Ishikawa (cell line): Measurements from ENCODE around the gene UAP1L1.

ENCODE experiments used
- CEBPB ChIP-seq: IDR thresholded peaks from 2 replicates; pipeline ENCODE4 v1.6.1; 2012
- CREB1 ChIP-seq: IDR thresholded peaks from 2 replicates; pipeline ENCODE4 v1.6.1; 2012; ENCODE audit warnings: low read depth
- EGR1 ChIP-seq: IDR thresholded peaks from 2 replicates; pipeline ENCODE4 v1.6.1; 2012
- EP300 ChIP-seq: IDR thresholded peaks from 2 replicates; pipeline ENCODE4 v1.6.1; 2012; ENCODE audit warnings: borderline replicate concordance
- FOXM1 ChIP-seq: IDR thresholded peaks from 2 replicates; pipeline ENCODE4 v1.6.1; 2012; ENCODE audit warnings: low read depth, borderline replicate concordance
- NFIC ChIP-seq: IDR thresholded peaks from 2 replicates; pipeline ENCODE4 v1.6.1; 2012
- RAD21 ChIP-seq: IDR thresholded peaks from 2 replicates; pipeline ENCODE4 v1.6.1; 2012; ENCODE audit warnings: low read depth
- TAF1 ChIP-seq: IDR thresholded peaks from 2 replicates; pipeline ENCODE4 v1.6.1; 2012; ENCODE audit warnings: low read depth, mild to moderate bottlenecking
- TCF12 ChIP-seq: IDR thresholded peaks from 2 replicates; pipeline ENCODE4 v1.6.1; 2012; ENCODE audit warnings: low read depth
- TEAD4 ChIP-seq: IDR thresholded peaks from 2 replicates; pipeline ENCODE4 v1.6.1; 2012
- YY1 ChIP-seq: IDR thresholded peaks from 2 replicates; pipeline ENCODE4 v1.6.1; 2012; ENCODE audit warnings: low read depth
- ZBTB7A ChIP-seq: IDR thresholded peaks from 2 replicates; pipeline ENCODE4 v1.6.1; 2012; ENCODE audit warnings: low read depth
- TF ChIP-seq, protein P1 (sequence below): IDR thresholded peaks from 2 replicates; pipeline ENCODE4 v1.6.1; 2012
- TF ChIP-seq, protein P2 (sequence below): IDR thresholded peaks from 2 replicates; pipeline ENCODE4 v1.6.1; 2012; ENCODE audit warnings: low read depth, mild to moderate bottlenecking
- TF ChIP-seq, protein P3 (sequence below): IDR thresholded peaks from 2 replicates; pipeline ENCODE4 v1.6.1; 2012

Gene UAP1L1

DNA sequence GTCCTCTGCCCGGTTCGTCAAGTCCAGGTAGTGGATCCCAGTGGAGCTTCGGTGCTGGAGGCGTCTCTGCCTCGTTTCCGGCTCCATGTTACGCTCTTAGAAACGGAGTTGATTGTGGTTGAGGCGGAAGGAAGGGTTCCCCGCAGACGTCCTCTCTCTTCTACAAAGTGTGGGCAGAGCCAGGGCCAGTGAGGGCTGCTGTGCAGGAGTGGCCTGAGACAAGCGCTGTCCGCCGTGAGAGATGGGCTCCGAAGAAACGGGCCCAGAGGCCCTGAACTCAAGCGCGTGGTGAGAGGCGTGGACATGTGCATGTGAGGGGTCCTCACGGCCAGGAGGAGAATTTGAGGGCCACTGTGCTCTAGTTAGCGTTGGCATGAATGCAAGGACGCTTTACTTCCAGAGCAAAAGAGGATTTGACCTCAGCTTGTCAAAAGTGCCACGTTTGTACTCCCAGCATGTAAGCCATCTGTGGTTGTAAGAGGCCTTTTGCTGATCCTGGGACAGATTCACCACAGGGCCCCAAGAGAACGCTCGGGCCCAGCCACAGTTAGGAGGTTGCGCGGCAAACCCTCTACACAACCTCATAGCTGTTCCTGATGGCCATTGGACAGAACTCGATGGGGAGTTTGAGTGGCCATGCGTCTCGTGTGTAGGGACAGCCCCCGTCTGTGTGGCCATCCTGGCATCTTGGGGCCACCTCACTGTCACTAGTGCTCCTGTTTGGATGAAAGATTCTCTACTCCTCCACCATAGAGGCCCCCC is 19.6 kb downstream of the UAP1L1 start:
- TF ChIP-seq FOXM1 (no peak), RAD21 (no peak), EGR1 (no peak), CREB1 (no peak), CEBPB (no peak), TCF12 (no peak), EP300 (no peak), TAF1 (no peak)
- TF ChIP-seq, protein P1, sequence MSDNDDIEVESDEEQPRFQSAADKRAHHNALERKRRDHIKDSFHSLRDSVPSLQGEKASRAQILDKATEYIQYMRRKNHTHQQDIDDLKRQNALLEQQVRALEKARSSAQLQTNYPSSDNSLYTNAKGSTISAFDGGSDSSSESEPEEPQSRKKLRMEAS = no peak
- TF ChIP-seq, protein P2, sequence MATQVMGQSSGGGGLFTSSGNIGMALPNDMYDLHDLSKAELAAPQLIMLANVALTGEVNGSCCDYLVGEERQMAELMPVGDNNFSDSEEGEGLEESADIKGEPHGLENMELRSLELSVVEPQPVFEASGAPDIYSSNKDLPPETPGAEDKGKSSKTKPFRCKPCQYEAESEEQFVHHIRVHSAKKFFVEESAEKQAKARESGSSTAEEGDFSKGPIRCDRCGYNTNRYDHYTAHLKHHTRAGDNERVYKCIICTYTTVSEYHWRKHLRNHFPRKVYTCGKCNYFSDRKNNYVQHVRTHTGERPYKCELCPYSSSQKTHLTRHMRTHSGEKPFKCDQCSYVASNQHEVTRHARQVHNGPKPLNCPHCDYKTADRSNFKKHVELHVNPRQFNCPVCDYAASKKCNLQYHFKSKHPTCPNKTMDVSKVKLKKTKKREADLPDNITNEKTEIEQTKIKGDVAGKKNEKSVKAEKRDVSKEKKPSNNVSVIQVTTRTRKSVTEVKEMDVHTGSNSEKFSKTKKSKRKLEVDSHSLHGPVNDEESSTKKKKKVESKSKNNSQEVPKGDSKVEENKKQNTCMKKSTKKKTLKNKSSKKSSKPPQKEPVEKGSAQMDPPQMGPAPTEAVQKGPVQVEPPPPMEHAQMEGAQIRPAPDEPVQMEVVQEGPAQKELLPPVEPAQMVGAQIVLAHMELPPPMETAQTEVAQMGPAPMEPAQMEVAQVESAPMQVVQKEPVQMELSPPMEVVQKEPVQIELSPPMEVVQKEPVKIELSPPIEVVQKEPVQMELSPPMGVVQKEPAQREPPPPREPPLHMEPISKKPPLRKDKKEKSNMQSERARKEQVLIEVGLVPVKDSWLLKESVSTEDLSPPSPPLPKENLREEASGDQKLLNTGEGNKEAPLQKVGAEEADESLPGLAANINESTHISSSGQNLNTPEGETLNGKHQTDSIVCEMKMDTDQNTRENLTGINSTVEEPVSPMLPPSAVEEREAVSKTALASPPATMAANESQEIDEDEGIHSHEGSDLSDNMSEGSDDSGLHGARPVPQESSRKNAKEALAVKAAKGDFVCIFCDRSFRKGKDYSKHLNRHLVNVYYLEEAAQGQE = no peak

DNA sequence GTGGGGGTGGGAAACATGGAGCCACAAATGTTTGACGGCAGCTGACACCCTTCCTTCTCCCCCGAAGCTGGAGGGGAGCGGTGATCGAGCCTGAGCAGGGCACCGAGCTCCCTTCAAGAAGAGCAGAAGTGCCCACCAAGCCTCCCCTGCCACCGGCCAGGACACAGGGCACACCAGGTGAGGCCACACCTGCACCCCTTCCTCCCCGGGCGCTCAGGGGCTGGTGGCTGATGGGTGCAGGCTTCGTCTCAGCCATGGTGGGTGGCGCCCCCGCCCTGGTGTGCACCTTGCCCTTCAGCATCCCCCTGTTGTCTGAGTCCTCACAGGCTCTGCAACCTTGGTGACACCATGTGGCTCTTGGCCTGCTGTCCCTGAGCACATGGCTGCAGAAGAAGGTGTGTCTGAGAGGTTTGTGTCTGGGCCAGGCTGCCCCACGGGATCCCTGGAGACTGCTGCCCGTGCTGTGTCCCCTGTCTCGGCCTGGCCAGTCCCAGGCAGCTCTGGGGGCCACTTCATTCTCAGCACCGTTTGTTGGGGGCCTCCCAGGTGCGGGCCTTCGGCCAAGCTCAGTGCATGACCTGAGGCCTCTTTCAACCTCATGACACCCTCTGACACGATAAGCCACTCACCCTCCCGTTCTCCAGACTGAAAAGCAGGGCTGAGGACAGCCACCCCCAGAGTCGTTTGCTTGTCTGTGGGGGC is 20.6 kb downstream of the UAP1L1 start:
- TF ChIP-seq TEAD4 = no peak
- TF ChIP-seq, protein P3, sequence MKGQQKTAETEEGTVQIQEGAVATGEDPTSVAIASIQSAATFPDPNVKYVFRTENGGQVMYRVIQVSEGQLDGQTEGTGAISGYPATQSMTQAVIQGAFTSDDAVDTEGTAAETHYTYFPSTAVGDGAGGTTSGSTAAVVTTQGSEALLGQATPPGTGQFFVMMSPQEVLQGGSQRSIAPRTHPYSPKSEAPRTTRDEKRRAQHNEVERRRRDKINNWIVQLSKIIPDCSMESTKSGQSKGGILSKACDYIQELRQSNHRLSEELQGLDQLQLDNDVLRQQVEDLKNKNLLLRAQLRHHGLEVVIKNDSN = no peak
- TF ChIP-seq FOXM1 = no peak
- TF ChIP-seq YY1 = no peak
- TF ChIP-seq CEBPB = no peak
- TF ChIP-seq EGR1 = no peak
- TF ChIP-seq, protein P1 = no peak
- TF ChIP-seq CREB1 = no peak
- no peak for TF ChIP-seq RAD21
- TF ChIP-seq ZBTB7A = no peak
- no peak for TF ChIP-seq TCF12
- TF ChIP-seq, protein P2 = no peak
- TF ChIP-seq NFIC = no peak

DNA sequence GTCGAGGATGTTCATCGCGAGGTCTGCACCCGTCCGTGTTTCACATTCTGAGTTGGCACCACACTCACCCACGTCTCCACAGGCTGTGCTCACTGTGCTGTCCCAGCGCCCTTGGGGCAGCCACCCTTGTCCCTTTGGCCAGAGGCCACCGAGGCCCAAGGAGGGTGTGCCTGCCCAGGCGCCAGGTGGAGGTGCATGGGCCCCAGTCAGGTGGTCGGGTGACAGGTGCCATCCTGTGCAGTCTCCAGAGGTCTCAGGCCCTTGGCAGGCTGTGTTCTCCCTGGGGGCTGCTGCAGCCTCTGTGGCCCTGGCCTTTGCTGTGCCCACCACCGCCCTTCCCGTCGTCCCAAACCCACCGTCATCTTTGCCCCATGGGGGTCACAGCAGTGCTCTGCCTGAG is 21.9 kb downstream of the UAP1L1 start:
- TF ChIP-seq CEBPB = no peak
- TF ChIP-seq, protein P1 = no peak
- TF ChIP-seq ZBTB7A = no peak
- no peak for TF ChIP-seq RAD21
- TF ChIP-seq TCF12 = no peak
- TF ChIP-seq TAF1 = no peak
- TF ChIP-seq NFIC = no peak
- TF ChIP-seq YY1 = no peak
- TF ChIP-seq CREB1 = no peak
- TF ChIP-seq, protein P3 = no peak
- no peak for TF ChIP-seq EGR1
- TF ChIP-seq TEAD4 = no peak
- TF ChIP-seq, protein P2 = no peak
- TF ChIP-seq EP300 = no peak
